GF-D8 (cell line): ENCODE measurements around the gene EVA1A.

ENCODE experiments used
- DNase-seq: peaks from one replicate; lab custom pipeline; 2025; lab: John Stamatoyannopoulos, UW

Gene EVA1A

GRCh38 chr2:75541430-75541829 lies 19.3 kb downstream of the EVA1A start:
- DNase-seq, result no peak

- DNase-seq, result no peak
Observed at GRCh38 chr2:75540994-75541393, 19.7 kb downstream of the EVA1A start.

- no peak for DNase-seq
Observed at GRCh38 chr2:75539955-75540716, 20.6 kb downstream of the EVA1A start.

GRCh38 chr2:75538521-75539490 lies 21.9 kb downstream of the EVA1A start:
- no peak for DNase-seq

- no peak for DNase-seq
Observed at GRCh38 chr2:75537658-75538057, 23.1 kb downstream of the EVA1A start.

GRCh38 chr2:75533135-75533534 lies 27.6 kb downstream of the EVA1A start:
- no peak for DNase-seq

- DNase-seq, result no peak
Observed at GRCh38 chr2:75532488-75532887, 28.3 kb downstream of the EVA1A start.

GRCh38 chr2:75528221-75528977 lies 32.3 kb downstream of the EVA1A start:
- DNase-seq, result no peak

- DNase-seq, result no peak
Observed at GRCh38 chr2:75527676-75528075, 33.1 kb downstream of the EVA1A start.

- DNase-seq, result no peak
Observed at GRCh38 chr2:75526842-75527241, 33.9 kb downstream of the EVA1A start.

GRCh38 chr2:75525434-75526310 lies 35.1 kb downstream of the EVA1A start:
- DNase-seq, result no peak

GRCh38 chr2:75524276-75524911 lies 36.3 kb downstream of the EVA1A start:
- DNase-seq, result no peak

- DNase-seq, result no peak
Observed at GRCh38 chr2:75523313-75524275, 37.1 kb downstream of the EVA1A start.

- no peak for DNase-seq
Observed at GRCh38 chr2:75522543-75523312, 38.0 kb downstream of the EVA1A start.

GRCh38 chr2:75521225-75521872 lies 39.4 kb downstream of the EVA1A start:
- no peak for DNase-seq

- no peak for DNase-seq
Observed at GRCh38 chr2:75519843-75520242, 40.9 kb downstream of the EVA1A start.

- DNase-seq, result no peak
Observed at GRCh38 chr2:75518638-75519465, 41.9 kb downstream of the EVA1A start.
